Activated naive CD4-positive, alpha-beta T cell treated with anti-CD3 and anti-CD28 coated beads, Interleukin-2, amount 50 U/mL, for 16 hours (primary cell): ENCODE data around the gene OR52E8.

Experiments
- DNase-seq: peaks from one replicate; pipeline ENCODE4 v3.0.0-alpha.2; 2020

Gene OR52E8

GRCh38 chr11:5857590-5857989 is at the start of gene OR52E8:
Gene OR52E8 (minus strand): TSS chr11:5857690. CDS start chr11:5857690, 0 bp downstream.
- no peak for DNase-seq

DNA sequence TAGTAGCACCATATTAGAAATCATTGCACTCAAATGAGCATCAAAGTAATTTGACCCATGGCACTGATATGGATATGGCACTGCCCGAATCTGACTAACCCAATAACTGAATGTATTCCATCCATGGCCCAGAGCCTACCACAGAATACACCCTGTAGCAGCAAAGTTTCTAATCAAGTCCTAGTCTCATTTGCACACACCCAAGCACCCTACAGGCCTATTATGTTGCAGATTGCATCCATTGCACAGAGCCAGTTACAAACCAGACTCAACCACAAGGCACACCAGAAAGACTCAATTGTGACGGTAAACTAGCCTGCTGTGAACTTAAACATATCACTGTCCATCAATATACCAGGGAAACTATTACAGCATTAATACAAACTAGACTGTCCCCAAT is 42.0 kb upstream of the OR52E8 start:
- DNase-seq, result no peak

DNA sequence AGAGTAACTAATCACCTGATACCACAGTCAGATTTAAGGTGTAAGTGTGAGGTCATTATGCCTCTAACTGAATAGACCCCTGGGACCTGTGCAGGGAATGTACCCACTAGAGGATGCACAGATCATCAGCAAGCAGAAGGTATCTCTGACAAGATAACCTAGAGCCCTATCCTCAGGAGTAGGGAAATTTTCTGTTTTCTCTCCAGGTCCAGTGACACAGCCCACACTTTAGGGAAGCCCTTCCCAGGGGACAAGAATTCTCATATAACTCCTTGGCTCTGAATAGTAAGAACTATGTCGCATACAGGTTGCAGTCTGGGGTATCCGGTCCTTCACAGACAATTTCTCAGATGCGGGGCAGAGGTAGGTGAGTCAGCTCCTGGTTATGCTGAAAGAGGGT is 35.4 kb upstream of the OR52E8 start, which contains the start of gene OR52E5:
Gene OR52E5, plus strand, starts transcription at position 301 of the 400 bp plus-strand sequence. CDS start 7,569 bp downstream, outside the sequence.
- no peak for DNase-seq

GRCh38 chr11:5891216-5891800 is 33.8 kb upstream of the OR52E8 start:
- no peak for DNase-seq

DNA sequence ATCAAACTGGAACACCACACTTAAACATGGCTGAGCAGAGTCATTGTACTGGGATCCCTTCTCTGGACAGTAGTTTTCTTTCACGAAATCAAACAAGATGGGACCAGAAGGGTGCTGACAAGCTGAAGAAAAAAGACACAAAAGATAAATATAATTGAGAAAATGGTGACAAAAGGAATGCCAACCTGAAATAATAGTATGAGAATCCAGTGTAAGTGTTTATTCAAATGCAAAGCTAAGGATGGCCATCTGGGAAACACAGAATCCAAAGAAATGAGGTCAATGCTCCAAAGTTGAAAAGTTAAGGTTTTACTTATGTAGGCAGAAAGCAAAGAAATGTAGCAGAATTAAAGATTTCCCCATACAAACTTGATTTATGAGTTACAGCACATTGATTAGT is 30.2 kb upstream of the OR52E8 start:
- no peak for DNase-seq

- no peak for DNase-seq
Observed at GRCh38 chr11:5887172-5887571, 29.7 kb upstream of the OR52E8 start.

DNA sequence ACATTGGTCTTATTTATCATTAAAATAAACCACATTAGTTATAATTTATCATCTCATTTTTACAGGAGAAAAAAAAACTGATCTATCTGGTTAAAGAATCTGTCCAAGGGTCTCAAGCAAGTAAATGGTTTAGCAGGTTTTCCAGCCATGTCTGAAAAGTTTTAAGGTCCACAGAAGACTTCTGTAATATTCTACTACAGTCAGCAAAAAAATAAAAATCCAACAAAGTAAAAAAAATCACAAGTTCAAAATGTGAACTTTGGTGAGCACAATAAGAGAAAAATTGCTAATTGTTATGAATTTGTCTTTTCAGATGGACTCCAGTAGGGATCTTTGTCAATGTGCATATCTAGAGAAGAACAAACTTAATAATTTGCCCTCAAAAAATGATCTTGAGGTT is 24.3 kb upstream of the OR52E8 start:
- DNase-seq, result no peak

DNA sequence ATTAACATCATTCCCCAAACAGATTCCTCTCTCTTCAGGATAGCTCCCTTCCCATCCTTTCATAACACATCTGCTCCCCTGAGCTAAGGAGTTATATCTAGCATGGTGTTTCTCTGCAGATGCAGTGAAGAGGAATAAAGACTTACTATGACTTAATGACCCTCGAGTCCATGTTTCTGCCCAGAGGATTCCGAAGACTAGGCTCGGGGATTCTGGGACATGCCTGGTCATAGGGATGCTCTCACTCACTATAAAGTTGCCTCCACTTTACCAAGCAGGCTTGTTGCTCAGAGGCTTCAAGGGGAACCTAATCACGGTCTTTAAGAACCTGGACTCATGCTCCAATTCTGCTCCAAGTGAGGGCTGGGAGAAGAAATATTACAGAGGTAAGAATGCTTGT is 22.8 kb upstream of the OR52E8 start, which contains the start of gene OR52E4:
Gene OR52E4, plus strand, starts transcription at position 301 of the 400 bp plus-strand sequence. CDS start 3,664 bp downstream, outside the sequence.
- no peak for DNase-seq

DNA sequence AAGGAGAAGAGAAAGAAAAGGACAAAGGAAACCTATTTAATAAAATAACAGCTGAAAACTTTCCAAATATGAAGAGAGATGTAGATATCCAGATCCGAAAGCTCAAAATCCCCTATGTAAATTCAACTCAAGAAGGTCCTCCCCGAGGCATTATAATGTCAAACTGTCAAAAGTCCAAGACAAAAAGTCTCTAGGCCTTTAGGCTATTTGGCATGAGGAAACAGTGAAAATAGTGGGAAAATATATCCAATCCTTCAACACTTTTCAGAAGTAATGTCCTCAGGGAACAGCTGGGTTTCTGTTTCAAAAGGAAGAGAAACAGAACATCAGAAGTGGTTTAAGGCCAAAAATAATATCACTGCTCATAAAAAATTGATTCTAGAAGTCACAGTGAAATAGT is 21.1 kb upstream of the OR52E8 start:
- no peak for DNase-seq

- no peak for DNase-seq
Observed at GRCh38 chr11:5865826-5866225, 8.3 kb upstream of the OR52E8 start.

DNA sequence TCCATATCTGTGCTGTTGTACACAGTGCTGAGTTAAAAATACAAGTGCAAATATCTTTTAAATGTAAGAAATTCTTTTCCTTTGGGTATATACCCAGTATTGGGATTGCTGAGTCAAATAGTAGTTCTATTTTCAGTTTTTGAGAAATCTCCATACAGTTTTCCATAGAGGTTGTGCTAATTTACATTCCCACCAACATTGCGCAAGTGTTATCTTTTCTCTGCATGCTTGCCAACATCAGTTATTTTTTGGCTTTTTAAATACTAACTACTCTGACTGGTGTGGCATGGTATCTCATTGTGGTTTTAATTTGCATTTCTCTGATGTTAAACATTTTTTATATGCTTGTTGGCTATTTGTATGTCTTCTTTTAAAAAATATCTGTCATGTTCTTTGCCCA is 6.5 kb downstream of the OR52E8 start:
- no peak for DNase-seq

DNA sequence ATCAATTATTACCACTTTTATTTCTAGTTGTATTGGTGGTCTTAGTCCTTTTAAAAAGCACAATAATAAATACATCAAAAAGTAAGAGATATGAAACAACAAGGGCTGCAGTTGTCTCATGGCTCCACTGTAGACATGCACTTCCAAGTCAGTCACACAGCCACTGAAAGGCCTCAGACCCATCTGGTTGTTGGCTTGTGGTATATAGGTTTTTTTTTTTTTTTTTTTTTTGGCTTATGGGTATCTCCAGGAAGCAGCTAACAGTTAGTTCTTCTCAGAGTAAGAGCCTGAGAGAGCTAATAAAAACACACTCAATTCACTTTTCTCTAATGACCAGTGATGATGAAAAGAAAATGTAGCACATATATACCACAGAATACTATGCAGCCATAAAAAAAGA is 9.8 kb downstream of the OR52E8 start:
- no peak for DNase-seq

DNA sequence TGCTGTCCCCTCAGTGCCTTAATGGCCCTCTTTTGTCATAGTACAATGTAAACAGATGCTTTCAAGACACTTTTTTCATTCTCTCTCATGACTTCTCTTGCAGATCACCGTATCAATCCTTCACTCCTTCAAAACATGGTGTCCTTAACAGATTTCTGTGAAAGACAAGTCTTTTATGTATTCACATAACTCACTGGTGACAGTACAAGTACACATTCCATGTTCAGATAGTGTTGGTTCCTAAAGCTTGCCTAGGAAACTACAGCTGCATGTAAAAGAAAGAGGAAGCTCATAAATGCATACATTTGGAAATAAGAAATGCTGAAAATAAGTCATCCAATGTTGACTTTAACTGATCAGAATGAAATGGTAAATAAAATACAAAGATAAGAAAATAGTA is 10.8 kb downstream of the OR52E8 start:
- DNase-seq, result no peak

DNA sequence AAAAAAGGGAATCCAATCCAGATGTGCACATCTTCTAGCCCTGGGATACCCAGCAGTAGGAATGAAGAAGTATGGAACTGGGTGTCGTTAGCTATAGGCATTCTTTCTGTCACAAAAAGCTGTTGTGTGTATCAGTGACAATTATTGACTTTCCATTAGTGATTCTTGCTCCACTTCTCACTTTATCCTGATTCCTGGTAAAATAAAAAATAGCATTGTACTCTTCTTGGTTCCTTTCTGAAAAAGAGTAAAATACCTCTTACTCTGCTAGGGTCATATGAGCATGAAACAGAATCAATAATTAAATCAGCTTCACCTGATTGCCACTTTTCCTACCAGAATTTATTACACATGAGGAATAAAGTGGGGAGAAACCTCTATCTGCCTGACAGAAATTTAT is 15.7 kb downstream of the OR52E8 start, which contains the start of gene OR52E6:
Gene OR52E6, minus strand, starts transcription at position 101 of the 400 bp plus-strand sequence. Its CDS starts 0 bp downstream, at position 101.
- DNase-seq, result no peak

GRCh38 chr11:5837695-5838094 is 19.8 kb downstream of the OR52E8 start:
- no peak for DNase-seq

DNA sequence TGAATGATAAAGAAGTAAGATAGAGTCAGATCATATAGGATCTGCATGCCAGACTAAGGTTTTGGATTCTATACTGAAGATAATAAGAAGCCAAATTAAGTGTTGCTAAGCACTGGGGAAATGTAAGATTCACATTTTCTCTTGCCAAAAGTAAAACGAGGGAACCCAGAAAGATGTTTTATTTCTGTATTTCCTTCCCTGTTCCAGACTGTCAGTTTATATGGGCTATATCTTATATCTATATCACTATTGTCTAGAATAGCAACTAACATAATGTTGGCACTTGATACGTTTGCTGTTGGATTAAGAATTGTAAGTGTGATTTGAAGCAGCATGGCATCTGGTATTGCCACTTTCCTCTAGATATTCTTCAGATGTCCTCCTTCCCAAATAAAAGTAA is 24.0 kb downstream of the OR52E8 start:
- no peak for DNase-seq

DNA sequence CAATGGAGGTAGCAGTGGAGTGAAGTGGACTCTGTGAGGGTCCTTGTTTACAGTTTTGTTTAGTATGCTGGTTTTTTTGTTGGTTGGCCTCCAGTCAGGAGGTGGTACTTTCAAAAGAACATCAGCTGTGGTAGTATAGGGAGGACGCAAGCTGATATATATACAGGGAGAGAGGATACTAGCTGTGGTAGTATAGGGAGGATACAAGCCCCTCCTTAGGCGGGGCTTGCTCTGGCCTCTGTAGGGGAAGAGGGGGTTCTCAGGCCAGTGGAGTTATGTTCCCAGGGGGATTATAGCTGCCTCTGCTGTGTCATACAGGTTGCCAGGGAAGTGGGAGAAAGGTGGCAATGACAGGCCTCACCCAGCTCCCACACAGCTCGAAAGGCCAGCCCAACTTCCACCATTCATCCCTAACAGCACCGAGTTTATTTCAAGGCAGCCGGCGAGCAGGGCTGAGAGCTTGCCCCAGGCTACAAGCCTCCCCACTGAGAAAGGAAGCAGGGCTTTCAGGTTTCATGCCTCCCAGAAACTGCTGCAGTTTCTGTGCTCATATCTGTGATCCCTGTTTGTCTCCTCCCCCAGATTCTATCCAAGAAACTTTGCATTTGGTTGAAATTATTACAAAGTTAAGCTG is 26.2 kb downstream of the OR52E8 start:
- no peak for DNase-seq

DNA sequence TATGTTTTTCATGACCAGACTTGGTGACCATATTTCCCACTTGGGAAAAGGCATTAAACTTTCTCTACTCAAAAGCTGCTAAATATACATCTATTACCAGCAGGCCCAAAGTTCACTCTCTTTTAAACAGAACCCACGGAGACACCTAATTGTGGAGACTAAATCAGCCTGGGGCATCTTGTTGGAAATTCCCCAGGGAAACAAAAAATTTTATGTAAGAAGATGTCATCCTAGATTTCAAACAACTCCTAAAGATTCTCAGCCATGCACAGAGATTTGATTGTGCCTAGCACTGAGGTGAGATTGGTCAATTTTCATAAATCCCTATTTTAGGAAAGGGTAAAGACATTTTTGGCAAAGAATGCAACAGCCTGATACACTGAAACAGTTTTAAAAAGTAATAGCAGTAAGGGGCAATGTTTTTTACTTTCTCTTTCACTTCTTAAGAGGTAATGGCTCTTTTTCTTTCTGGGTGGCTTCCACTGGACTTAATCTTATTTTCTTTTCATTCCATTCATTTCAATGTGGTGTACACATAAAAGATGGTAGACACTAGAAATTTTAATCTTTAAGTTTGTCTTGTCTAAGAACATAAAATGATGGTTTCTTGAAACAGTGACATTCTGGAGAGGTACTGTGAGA is 39.1 kb downstream of the OR52E8 start:
- DNase-seq, result no peak

DNA sequence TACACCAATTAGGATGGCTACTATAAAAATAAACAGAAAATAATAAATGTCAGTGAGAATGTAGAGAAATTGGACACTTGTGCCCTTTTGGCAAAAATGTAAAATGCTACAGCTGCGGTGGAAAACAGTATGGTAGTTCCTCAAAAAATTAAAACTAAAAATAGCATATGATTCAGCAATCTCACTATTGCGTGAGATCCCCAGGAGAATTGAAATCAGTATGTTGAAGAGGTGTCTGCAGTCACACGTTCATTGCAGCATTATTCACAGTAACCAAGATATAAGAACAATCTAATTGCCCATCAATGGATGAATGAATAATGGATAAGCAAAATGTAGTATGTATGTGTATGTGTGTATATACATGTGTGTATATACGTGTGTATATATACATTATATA is 42.0 kb downstream of the OR52E8 start:
- DNase-seq, result no peak

DNA sequence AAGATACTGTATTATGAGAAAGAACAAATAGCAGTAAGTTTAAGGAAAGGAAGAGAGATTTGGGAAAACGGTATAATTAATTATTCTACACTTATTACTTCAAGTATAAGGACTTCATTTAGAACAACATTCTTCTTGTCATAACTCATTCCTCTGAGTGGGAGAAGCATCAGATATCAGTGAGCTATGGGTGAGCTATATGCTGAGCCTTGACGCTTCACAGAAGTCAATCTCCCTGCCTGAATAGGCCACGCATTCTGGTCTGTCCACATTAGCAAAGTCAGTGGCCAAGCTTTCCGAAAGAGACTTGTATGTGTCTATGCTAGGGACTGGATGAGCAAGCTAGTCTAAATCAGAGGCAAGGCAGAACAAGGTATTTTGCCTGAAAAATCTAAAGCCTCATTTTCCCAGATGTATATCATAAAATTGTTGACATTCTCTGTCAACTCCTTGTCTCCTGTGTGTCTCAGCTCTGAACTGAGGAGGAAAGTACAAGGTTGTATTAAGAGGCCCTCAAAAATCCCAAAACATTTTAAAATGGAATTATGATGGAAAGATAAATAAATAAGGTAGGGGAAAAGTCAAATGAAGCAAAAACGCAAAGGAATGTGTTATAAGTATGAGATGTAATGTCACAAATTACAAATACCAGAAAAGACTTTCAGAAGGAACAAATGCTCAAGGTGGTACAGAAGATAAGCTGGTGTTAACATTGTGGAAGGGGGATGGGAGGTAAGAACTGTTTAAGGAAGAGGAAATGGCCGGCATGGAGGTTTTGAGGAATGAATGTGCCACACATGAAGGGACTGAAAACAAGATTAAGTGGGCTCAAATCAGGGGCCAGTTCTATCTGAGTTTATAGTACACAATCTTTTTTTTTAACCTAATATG is 47.3 kb downstream of the OR52E8 start:
- DNase-seq, result no peak

DNA sequence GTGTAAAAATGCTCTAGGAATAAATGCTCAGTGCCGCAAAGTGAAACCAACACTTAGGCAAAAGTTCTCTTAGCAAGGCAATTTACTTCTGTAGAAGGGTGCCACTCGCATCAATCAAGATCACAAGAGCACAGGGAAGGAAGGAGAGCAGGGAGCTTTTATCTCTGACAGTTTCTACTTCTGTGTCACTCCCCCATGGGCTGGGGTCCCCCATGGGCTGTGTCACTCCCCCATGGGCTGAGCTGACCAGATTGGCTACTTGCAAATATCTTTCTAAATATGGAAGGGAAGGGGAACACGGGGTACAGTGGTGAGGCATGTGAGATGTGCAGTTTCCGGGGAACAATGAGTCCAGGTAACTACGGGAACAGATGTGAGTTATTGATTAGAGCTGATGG is 48.4 kb downstream of the OR52E8 start:
- DNase-seq, result no peak

GRCh38 chr11:5808500-5809121 is 48.9 kb downstream of the OR52E8 start, which contains the start of gene OR52N2:
Gene OR52N2 (plus strand): TSS chr11:5808924. CDS start chr11:5820336, 11,412 bp downstream.
- peak; percentile 67 for DNase-seq

- DNase-seq, result no peak
Observed at GRCh38 chr11:5807580-5807979, 49.9 kb downstream of the OR52E8 start.
